GM12892 (cell line): ENCODE data around the gene B4GALNT1.

Experiments used
- POLR2A ChIP-seq: IDR thresholded peaks from 2 replicates; pipeline ENCODE4 v1.6.1; 2011; ENCODE audit warnings: low read depth, low read length, control low read depth
- POLR2AphosphoS5 ChIP-seq: IDR thresholded peaks from 2 replicates; pipeline ENCODE4 v1.6.1; 2011; ENCODE audit warnings: low read depth, low read length, control low read depth
- TAF1 ChIP-seq: IDR thresholded peaks from 2 replicates; pipeline ENCODE4 v1.6.1; 2011; ENCODE audit warnings: low read depth, mild to moderate bottlenecking, control low read depth, low read length, borderline replicate concordance

DNA sequence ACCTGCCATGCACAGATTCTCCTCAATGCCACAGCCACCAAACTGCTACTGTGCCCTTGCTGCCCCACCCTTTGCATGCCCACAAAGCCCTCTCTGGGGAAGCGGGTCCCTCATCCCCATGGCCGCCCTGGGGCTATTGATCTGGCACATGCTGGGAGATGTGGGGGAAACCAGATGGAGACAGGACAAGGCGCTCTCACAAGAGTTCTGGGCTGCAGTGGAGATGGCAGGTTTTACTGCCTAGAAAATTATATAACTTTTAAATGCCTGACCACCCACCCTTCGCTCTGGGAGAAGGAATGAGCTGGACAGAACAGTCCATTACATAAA is 52.6 kb downstream of the B4GALNT1 start:
- TF ChIP-seq TAF1 = no peak
- TF ChIP-seq POLR2AphosphoS5 = no peak
- no peak for TF ChIP-seq POLR2A
